Activated naive CD8-positive, alpha-beta T cell treated with anti-CD3 and anti-CD28 coated beads, Interleukin-2, amount 50 U/mL, for 24 hours (primary cell): Measurements from ENCODE around the gene POLR3B.

Experiments used
- ATAC-seq: fragments of 150-1000 bp; cut with Tn5 transposase; one replicate; pipeline ENCODE4 v1.10.0; 2021
- DNase-seq: peaks from one replicate; pipeline ENCODE4 v3.0.0; 2021
- H3K27ac Mint-ChIP-seq: one replicate; pipeline ENCODE4 v1.8.0; 2021; ENCODE audit warnings: mild to moderate bottlenecking, mixed read lengths
- H3K27me3 Mint-ChIP-seq: one replicate; pipeline ENCODE4 v1.8.0; 2021; ENCODE audit warnings: mixed read lengths
- H3K36me3 Mint-ChIP-seq: one replicate; pipeline ENCODE4 v1.8.0; 2021; ENCODE audit warnings: low read depth, mixed read lengths
- H3K4me1 Mint-ChIP-seq: one replicate; pipeline ENCODE4 v1.8.0; 2021; ENCODE audit warnings: mixed read lengths
- H3K4me3 Mint-ChIP-seq: one replicate; pipeline ENCODE4 v1.8.0; 2021; ENCODE audit warnings: mild to moderate bottlenecking, moderate library complexity, mixed read lengths
- H3K9me3 Mint-ChIP-seq: one replicate; pipeline ENCODE4 v1.8.0; 2021; ENCODE audit warnings: mixed read lengths

The POLR3B gene

GRCh38 chr12:106495354-106495965, 137.9 kb downstream of the POLR3B start:
- DNase-seq (no peak), ATAC-seq (no peak)
- Mint-ChIP-seq H3K27ac (no peak overlapping the region), H3K36me3 (peaks cover 25% of the 10 kb centered on the region), H3K9me3 (no peaks in the 10 kb centered on the region), H3K4me1 (no peaks in the 10 kb centered on the region), H3K27me3 (no peaks in the 10 kb centered on the region), H3K4me3 (no peak overlapping the region)

GRCh38 chr12:106498056-106498455, 140.5 kb downstream of the POLR3B start:
- H3K27ac Mint-ChIP-seq, result no peak overlapping the region
- no peak overlapping the region for H3K4me3 Mint-ChIP-seq
- H3K27me3 Mint-ChIP-seq, result no peaks in the 10 kb centered on the region
- H3K36me3 Mint-ChIP-seq, result peaks cover 41% of the 10 kb centered on the region
- no peaks in the 10 kb centered on the region for H3K9me3 Mint-ChIP-seq
- ATAC-seq (no peak), DNase-seq (no peak)
- no peaks in the 10 kb centered on the region for H3K4me1 Mint-ChIP-seq

DNA sequence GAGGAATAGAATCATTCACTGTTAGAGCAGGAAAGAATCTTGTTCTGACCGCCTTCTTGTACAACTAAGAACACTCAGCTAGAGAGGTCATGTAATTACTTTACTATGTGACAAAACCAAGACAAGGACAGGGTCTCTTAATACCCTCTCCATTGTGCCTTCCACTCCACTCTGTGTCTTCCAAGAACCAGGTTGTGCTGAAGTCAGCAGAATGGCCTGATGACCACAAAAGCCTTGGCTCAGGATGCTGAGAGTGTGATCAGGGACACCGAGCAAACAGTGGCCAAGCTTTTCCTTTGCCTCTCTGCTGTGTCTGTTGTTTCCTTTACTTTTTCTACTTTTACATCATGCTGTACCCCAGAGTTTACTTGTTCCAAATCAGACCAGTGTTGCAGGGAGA, 142.1 kb downstream of the POLR3B start:
- Mint-ChIP-seq H3K4me3 (no peak overlapping the region), H3K27me3 (no peaks in the 10 kb centered on the region), H3K27ac (no peak overlapping the region), H3K4me1 (no peaks in the 10 kb centered on the region), H3K9me3 (no peaks in the 10 kb centered on the region), H3K36me3 (peaks cover 45% of the 10 kb centered on the region)
- no peak for DNase-seq
- no peak for ATAC-seq

- H3K9me3 Mint-ChIP-seq, result no peaks in the 10 kb centered on the region
- no peak overlapping the region for H3K4me3 Mint-ChIP-seq
- H3K4me1 Mint-ChIP-seq, result no peaks in the 10 kb centered on the region
- ATAC-seq (no peak), DNase-seq (no peak)
- no peak overlapping the region for H3K27ac Mint-ChIP-seq
- H3K36me3 Mint-ChIP-seq, result peaks cover 29% of the 10 kb centered on the region
- H3K27me3 Mint-ChIP-seq, result no peaks in the 10 kb centered on the region
Observed at GRCh38 chr12:106506691-106507090, 149.1 kb downstream of the POLR3B start.

DNA sequence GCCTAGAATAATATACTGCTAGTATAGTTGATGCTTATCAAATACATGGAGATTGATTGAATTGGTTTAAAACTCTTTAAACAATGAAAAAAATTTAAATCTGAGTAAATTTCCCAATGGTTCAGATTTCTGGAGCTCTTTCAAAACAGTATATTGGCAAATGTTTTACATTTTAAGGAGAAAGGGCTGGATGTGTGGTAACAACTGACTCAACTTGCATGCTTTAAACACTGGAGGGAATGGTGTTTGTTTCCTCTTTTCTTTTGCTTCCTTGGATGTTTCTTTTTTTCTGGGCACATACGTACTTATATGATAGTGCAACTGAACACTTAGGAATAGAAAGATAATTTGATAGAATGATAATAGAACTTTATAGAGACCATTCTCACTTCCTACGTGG, 151.4 kb downstream of the POLR3B start:
- Mint-ChIP-seq H3K27me3 (no peaks in the 10 kb centered on the region), H3K36me3 (peaks cover 19% of the 10 kb centered on the region)

GRCh38 chr12:106511365-106511764, 153.8 kb downstream of the POLR3B start:
- H3K27me3 Mint-ChIP-seq, result no peaks in the 10 kb centered on the region
- ATAC-seq (no peak), DNase-seq (no peak)
- H3K4me1 Mint-ChIP-seq, result no peaks in the 10 kb centered on the region
- peaks cover 4% of the 10 kb centered on the region for H3K9me3 Mint-ChIP-seq
- H3K36me3 Mint-ChIP-seq, result peaks cover 14% of the 10 kb centered on the region
- H3K4me3 Mint-ChIP-seq, result no peak overlapping the region
- H3K27ac Mint-ChIP-seq, result no peak overlapping the region

More for the DNA sequence above, 151.4 kb downstream of the POLR3B start:
- H3K4me1 Mint-ChIP-seq, result no peaks in the 10 kb centered on the region
- peaks cover 4% of the 10 kb centered on the region for H3K9me3 Mint-ChIP-seq
- H3K4me3 Mint-ChIP-seq, result no peak overlapping the region
- H3K27ac Mint-ChIP-seq, result no peak overlapping the region
- ATAC-seq, result no peak
- no peak for DNase-seq

GRCh38 chr12:106517314-106517713, 159.8 kb downstream of the POLR3B start:
- no peaks in the 10 kb centered on the region for H3K4me1 Mint-ChIP-seq
- no peak for ATAC-seq
- peaks cover 4% of the 10 kb centered on the region for H3K9me3 Mint-ChIP-seq
- no peak for DNase-seq
- H3K27ac Mint-ChIP-seq, result no peak overlapping the region
- H3K4me3 Mint-ChIP-seq, result no peak overlapping the region
- peaks cover 2% of the 10 kb centered on the region for H3K27me3 Mint-ChIP-seq
- peaks cover 1% of the 10 kb centered on the region for H3K36me3 Mint-ChIP-seq

DNA sequence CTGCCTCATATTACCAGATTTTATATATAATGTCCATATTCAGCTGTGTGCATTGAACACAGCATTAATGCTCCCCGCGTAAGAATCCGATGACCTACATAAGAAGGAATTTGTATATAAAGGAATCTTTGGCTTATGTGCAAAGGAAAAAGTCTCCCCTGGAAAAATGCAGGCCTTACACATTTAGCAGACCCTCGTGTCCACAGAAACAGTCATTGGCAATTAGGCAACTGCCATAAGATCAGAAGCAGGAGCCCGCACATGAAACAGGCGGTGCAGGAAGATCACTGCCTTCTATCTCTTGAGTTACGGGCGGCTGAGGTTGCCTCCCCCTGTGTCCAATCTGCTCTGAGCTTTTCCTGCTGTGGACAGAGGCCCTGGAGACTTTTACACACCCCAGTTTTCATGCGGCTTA, 162.1 kb downstream of the POLR3B start:
- no peak overlapping the region for H3K4me3 Mint-ChIP-seq
- H3K27ac Mint-ChIP-seq, result no peak overlapping the region
- ATAC-seq (no peak), DNase-seq (no peak)
- H3K27me3 Mint-ChIP-seq, result peaks cover 9% of the 10 kb centered on the region
- no peaks in the 10 kb centered on the region for H3K9me3 Mint-ChIP-seq
- H3K4me1 Mint-ChIP-seq, result no peaks in the 10 kb centered on the region
- H3K36me3 Mint-ChIP-seq, result no peaks in the 10 kb centered on the region

DNA sequence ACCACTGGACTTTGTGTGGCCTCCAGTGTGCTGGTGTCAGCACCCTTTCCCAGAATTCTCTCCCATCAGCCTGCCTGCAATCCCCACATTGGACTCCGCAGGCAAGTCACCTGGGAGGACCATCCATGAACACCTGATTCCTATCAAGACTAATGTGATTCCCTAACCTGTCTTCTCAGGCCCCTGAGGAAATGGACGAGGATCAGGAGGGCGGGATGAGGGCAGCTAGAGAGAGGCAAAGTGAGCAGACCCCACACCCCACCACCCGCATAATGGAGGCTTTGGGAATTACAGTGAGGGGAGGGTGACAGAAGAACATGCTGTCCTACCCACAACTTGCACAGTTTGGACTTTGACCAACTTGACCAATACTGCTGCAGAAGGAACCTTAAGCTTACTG, 164.4 kb downstream of the POLR3B start:
- DNase-seq (no peak), ATAC-seq (no peak)
- H3K27ac Mint-ChIP-seq, result no peak overlapping the region
- no peaks in the 10 kb centered on the region for H3K4me1 Mint-ChIP-seq
- H3K36me3 Mint-ChIP-seq, result no peaks in the 10 kb centered on the region
- H3K27me3 Mint-ChIP-seq, result peaks cover 17% of the 10 kb centered on the region
- no peak overlapping the region for H3K4me3 Mint-ChIP-seq
- no peaks in the 10 kb centered on the region for H3K9me3 Mint-ChIP-seq

GRCh38 chr12:106522708-106523107, 165.2 kb downstream of the POLR3B start:
- Mint-ChIP-seq H3K27me3 (peaks cover 21% of the 10 kb centered on the region), H3K4me3 (no peak overlapping the region), H3K36me3 (no peaks in the 10 kb centered on the region), H3K9me3 (no peaks in the 10 kb centered on the region), H3K4me1 (no peaks in the 10 kb centered on the region), H3K27ac (no peak overlapping the region)
- DNase-seq, result no peak
- ATAC-seq, result no peak

- ATAC-seq (no peak), DNase-seq (no peak)
- Mint-ChIP-seq H3K27ac (no peak overlapping the region), H3K4me3 (no peak overlapping the region), H3K36me3 (no peaks in the 10 kb centered on the region), H3K4me1 (no peaks in the 10 kb centered on the region), H3K27me3 (peaks cover 22% of the 10 kb centered on the region), H3K9me3 (peaks cover 6% of the 10 kb centered on the region)
Observed at GRCh38 chr12:106527356-106527755, 169.8 kb downstream of the POLR3B start.

DNA sequence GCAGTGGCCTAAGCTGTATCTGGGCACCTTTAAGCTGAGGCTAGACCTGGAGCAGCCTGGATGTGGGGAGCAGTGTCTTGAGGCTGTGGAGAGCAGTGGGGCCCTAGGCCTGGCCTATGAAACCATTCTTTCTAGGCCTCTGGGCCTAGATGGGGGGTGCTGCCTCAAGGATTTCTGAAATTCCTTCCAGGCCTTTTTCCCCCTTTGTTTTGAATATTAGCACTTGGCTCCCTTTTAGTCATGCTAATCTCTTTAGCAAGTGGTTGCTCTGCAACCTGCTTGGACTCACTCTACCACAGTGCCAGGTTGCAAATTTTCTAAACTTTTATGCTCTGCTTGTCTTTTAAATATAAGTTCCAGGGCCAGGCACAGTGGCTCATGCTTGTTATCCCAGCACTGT, 183.7 kb downstream of the POLR3B start:
- Mint-ChIP-seq H3K27ac (no peak overlapping the region), H3K4me1 (no peaks in the 10 kb centered on the region), H3K27me3 (peaks cover 5% of the 10 kb centered on the region), H3K4me3 (no peak overlapping the region), H3K36me3 (no peaks in the 10 kb centered on the region), H3K9me3 (peaks cover 18% of the 10 kb centered on the region)
- no peak for DNase-seq
- ATAC-seq, result no peak

DNA sequence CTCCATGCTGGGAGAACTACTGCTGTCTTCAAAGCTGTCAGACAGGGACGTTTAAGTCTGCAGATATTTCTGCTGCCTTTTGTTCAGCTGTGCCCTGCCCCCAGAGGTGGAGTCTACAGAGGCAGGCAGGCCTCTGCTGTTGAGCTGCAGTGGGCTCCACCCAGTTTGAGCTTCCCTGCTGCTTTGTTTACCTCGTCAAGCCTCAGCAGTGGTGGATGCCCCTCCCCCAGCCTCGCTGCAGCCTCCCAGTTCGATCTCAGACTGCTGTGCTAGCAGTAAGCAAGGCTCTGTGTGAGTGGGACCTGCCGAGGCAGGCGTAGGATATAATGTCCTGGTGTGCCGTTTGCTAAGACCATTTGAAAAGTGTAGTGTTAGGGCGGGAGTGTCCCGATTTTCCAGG, 193.9 kb downstream of the POLR3B start:
- Mint-ChIP-seq H3K4me3 (no peak overlapping the region), H3K27ac (no peak overlapping the region), H3K9me3 (peaks cover 11% of the 10 kb centered on the region), H3K4me1 (no peaks in the 10 kb centered on the region), H3K27me3 (peaks cover 24% of the 10 kb centered on the region), H3K36me3 (peaks cover 3% of the 10 kb centered on the region)
- ATAC-seq, result no peak
- no peak for DNase-seq

GRCh38 chr12:106552228-106552627, 194.7 kb downstream of the POLR3B start:
- ATAC-seq, result no peak
- Mint-ChIP-seq H3K27ac (no peak overlapping the region), H3K4me3 (no peak overlapping the region), H3K27me3 (peaks cover 21% of the 10 kb centered on the region), H3K4me1 (no peaks in the 10 kb centered on the region), H3K36me3 (peaks cover 3% of the 10 kb centered on the region), H3K9me3 (peaks cover 11% of the 10 kb centered on the region)
- no peak for DNase-seq
